Breast epithelium (tissue), 3 donors: ENCODE results near the gene GALNT2.

Experiments used
- CTCF ChIP-seq, 3 donors: fragments of 450-650 bp; IDR thresholded peaks; one replicate each; pipeline ENCODE4 v1.5.1; 2016 to 2017; ENCODE audit warnings: antibody characterized with exemption in 3 of 3, mild to moderate bottlenecking in 3 of 3, moderate library complexity in 3 of 3
- POLR2A ChIP-seq: fragments of 450-650 bp; IDR thresholded peaks from one replicate; pipeline ENCODE4 v1.6.1; 2016; ENCODE audit warnings: antibody characterized with exemption, mild to moderate bottlenecking, moderate library complexity

- TF ChIP-seq CTCF (IDR thresholded peaks at IDR 0.05) (no peak), POLR2A (no peak)
These were observed 179.5 kb downstream of the GALNT2 start for GRCh38 chr1:230246551-230246950.
